ENCODE results near the gene RUBCN. TPM values are rescaled to one million over a fixed set of nuclear protein-coding genes. Genes with fewer than 3 reads are reported as not detected.

Gene RUBCN
- polyA plus RNA-seq, 1 donor (not counting 4 experiments of a cell fraction or from before 2014, with no cell fraction given), result 8.9 TPM

GRCh38 chr3:197750396-197750831 is 13.7 kb upstream of the RUBCN start:
- FAIRE-seq, result no peak
- H3K4me1 ChIP-seq (ENCODE audit: control insufficient read depth, extremely low read depth, insufficient read depth, low read length), result peaks cover 18% of the 10 kb centered on the region
- H3K4me2 ChIP-seq (ENCODE audit: control insufficient read depth, extremely low read depth, insufficient read depth, low read depth, low read length), result peak overlapping the region; percentile 80
- peak overlapping the region; percentile 32 for H2AFZ ChIP-seq (ENCODE audit: control insufficient read depth, low read length)
- no peak for DNase-seq (ENCODE audit: low read depth, low spot score)
- peaks cover 47% of the 10 kb centered on the region for H3K79me2 ChIP-seq (ENCODE audit: control insufficient read depth, insufficient read depth, low read length)
- H3K36me3 ChIP-seq (ENCODE audit: control insufficient read depth in 2 of 2, extremely low read depth in 1 of 2, insufficient read depth in 2 of 2, low read length in 2 of 2), result no peaks in the 10 kb centered on the region
- TF ChIP-seq, protein P1, sequence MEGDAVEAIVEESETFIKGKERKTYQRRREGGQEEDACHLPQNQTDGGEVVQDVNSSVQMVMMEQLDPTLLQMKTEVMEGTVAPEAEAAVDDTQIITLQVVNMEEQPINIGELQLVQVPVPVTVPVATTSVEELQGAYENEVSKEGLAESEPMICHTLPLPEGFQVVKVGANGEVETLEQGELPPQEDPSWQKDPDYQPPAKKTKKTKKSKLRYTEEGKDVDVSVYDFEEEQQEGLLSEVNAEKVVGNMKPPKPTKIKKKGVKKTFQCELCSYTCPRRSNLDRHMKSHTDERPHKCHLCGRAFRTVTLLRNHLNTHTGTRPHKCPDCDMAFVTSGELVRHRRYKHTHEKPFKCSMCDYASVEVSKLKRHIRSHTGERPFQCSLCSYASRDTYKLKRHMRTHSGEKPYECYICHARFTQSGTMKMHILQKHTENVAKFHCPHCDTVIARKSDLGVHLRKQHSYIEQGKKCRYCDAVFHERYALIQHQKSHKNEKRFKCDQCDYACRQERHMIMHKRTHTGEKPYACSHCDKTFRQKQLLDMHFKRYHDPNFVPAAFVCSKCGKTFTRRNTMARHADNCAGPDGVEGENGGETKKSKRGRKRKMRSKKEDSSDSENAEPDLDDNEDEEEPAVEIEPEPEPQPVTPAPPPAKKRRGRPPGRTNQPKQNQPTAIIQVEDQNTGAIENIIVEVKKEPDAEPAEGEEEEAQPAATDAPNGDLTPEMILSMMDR (optimal IDR thresholded peaks at IDR 0.05 in 1 of 3, IDR thresholded peaks at IDR 0.05 in 1 of 3, conservative IDR thresholded peaks at IDR 0.05 in 1 of 3; ENCODE audit: extremely low read depth in 1 of 3, insufficient read depth in 2 of 3, low read length in 3 of 3), result no peak
- no peak for TF ChIP-seq EZH2 (IDR thresholded peaks at IDR 0.05; ENCODE audit: low read length)
- H4K20me1 ChIP-seq (ENCODE audit: control insufficient read depth, extremely low read depth, insufficient read depth, low read length), result peaks cover 3% of the 10 kb centered on the region
- no peaks in the 10 kb centered on the region for H3K9me3 ChIP-seq (ENCODE audit: control insufficient read depth, low read depth, low read length)
- H3K27ac ChIP-seq (ENCODE audit: control insufficient read depth, insufficient read depth, low read length), result peak overlapping the region; percentile 72
- peak overlapping the region; percentile 80 to 93 (median 85) for H3K4me3 ChIP-seq (ENCODE audit: control insufficient read depth in 2 of 3, extremely low read depth in 1 of 3, insufficient read depth in 2 of 3, low read depth in 1 of 3, low read length in 3 of 3)
- dilution Hi-C loops (cut with MboI; ENCODE audit: extremely low pct_ligation_motif_present, low sequenced_read_pairs), result no loop called here
- H3K9me1 ChIP-seq (ENCODE audit: control insufficient read depth, extremely low read depth, insufficient read depth, low read length), result peaks cover 2% of the 10 kb centered on the region
- H3K27me3 ChIP-seq (ENCODE audit: control insufficient read depth, extremely low read depth, insufficient read depth, low read length), result no peaks in the 10 kb centered on the region
- H3K9ac ChIP-seq (ENCODE audit: control insufficient read depth, extremely low read depth, insufficient read depth, low read length), result peak overlapping the region; percentile 84

- Histone ChIP-seq H3K4me1 (ENCODE audit: control insufficient read depth, extremely low read depth, insufficient read depth, low read length) (peaks cover 18% of the 10 kb centered on the region), H3K79me2 (ENCODE audit: control insufficient read depth, insufficient read depth, low read length) (peaks cover 40% of the 10 kb centered on the region), H4K20me1 (ENCODE audit: control insufficient read depth, extremely low read depth, insufficient read depth, low read length) (peaks cover 3% of the 10 kb centered on the region), H3K27ac (ENCODE audit: control insufficient read depth, insufficient read depth, low read length) (peak within 1 kb of the TSS; percentile 72), H3K9ac (ENCODE audit: control insufficient read depth, extremely low read depth, insufficient read depth, low read length) (peak within 1 kb of the TSS; percentile 84), H3K27me3 (ENCODE audit: control insufficient read depth, extremely low read depth, insufficient read depth, low read length) (no peaks in the 10 kb centered on the region), H3K9me1 (ENCODE audit: control insufficient read depth, extremely low read depth, insufficient read depth, low read length) (peaks cover 2% of the 10 kb centered on the region), H2AFZ (ENCODE audit: control insufficient read depth, low read length) (peak within 1 kb of the TSS; percentile 95), H3K9me3 (ENCODE audit: control insufficient read depth, low read depth, low read length) (no peaks in the 10 kb centered on the region), H3K4me2 (ENCODE audit: control insufficient read depth, extremely low read depth, insufficient read depth, low read depth, low read length) (peak within 1 kb of the TSS; percentile 80), H3K36me3 (ENCODE audit: control insufficient read depth in 2 of 2, extremely low read depth in 1 of 2, insufficient read depth in 2 of 2, low read length in 2 of 2) (no peaks in the 10 kb centered on the region), H3K4me3 (ENCODE audit: control insufficient read depth in 2 of 3, extremely low read depth in 1 of 3, insufficient read depth in 2 of 3, low read depth in 1 of 3, low read length in 3 of 3) (peak within 1 kb of the TSS; percentile 80 to 93 (median 85))
- TF ChIP-seq EZH2 (IDR thresholded peaks at IDR 0.05; ENCODE audit: low read length), result no peak
- TF ChIP-seq, protein P1 (optimal IDR thresholded peaks at IDR 0.05 in 1 of 3, IDR thresholded peaks at IDR 0.05 in 1 of 3, conservative IDR thresholded peaks at IDR 0.05 in 1 of 3; ENCODE audit: extremely low read depth in 1 of 3, insufficient read depth in 2 of 3, low read length in 3 of 3), result peak; percentile 18 to 67 (median 41)
- FAIRE-seq (no peak), DNase-seq (ENCODE audit: low read depth, low spot score) (no peak)
- dilution Hi-C loops (cut with MboI; ENCODE audit: extremely low pct_ligation_motif_present, low sequenced_read_pairs), result no loop called here
Measured at GRCh38 chr3:197749601-197750395, 13.1 kb upstream of the RUBCN start, which contains the start of gene FYTTD1. FYTTD1 (plus strand) TSS chr3:197749883; CDS start chr3:197749972, 89 bp downstream.
